Transverse colon (tissue), 4 donors: Measurements from ENCODE around the gene C2CD3. TPM values are rescaled to one million over a fixed set of nuclear protein-coding genes. Genes with fewer than 3 reads are reported as not detected.
"Not testable (repeated sequence)": the region's sequence is repeated elsewhere in the genome, so short reads cannot be mapped to it uniquely, and the experiment has no call there.

Source experiments
- DNase-seq: peaks from one replicate; pipeline ENCODE4 v3.0.0-alpha.2; 2019
- H3K27ac ChIP-seq, 4 donors: fragments of 200-600 bp; sonication (generic); 2 replicates each; pipeline ENCODE4 v1.5.1; 2016 to 2018; ENCODE audit warnings: inconsistent platforms in 4 of 4
- H3K27me3 ChIP-seq: fragments of 200-600 bp; sonication (generic); 2 replicates; pipeline ENCODE4 v1.5.1; 2017; ENCODE audit warnings: inconsistent platforms
- H3K36me3 ChIP-seq, 4 donors: fragments of 200-600 bp; sonication (generic); 2 replicates each; pipeline ENCODE4 v1.5.1; 2017 to 2019; ENCODE audit warnings: inconsistent platforms in 4 of 4
- H3K4me1 ChIP-seq, 4 donors: fragments of 200-600 bp; sonication (generic); 2 replicates each; pipeline ENCODE4 v1.5.1; 2017 to 2020; ENCODE audit warnings: inconsistent platforms in 4 of 4
- H3K4me3 ChIP-seq, 4 donors: fragments of 200-600 bp; sonication (generic); 1 replicate in 1 of 4; 2 replicates in 3 of 4; pipeline versions ENCODE4 v1.5.1 to v1.6.1; 2017 to 2019; ENCODE audit warnings: inconsistent platforms in 4 of 4
- H3K9me3 ChIP-seq, 2 donors: fragments of 200-600 bp; sonication (generic); 2 replicates each; pipeline ENCODE4 v1.5.1; 2017 to 2019; ENCODE audit warnings: inconsistent platforms in 2 of 2
- EP300 ChIP-seq: sonication (generic); formaldehyde crosslinking; IDR thresholded peaks from one replicate; pipeline ENCODE4 v1.6.1; 2017; ENCODE audit warnings: antibody characterized with exemption, low read depth
- POLR2A ChIP-seq: fragments of 450-650 bp; IDR thresholded peaks from one replicate; pipeline ENCODE4 v1.6.1; 2016; ENCODE audit warnings: antibody characterized with exemption, mild to moderate bottlenecking, moderate library complexity
- POLR2AphosphoS5 ChIP-seq, 3 donors: sonication (generic); formaldehyde crosslinking; IDR thresholded peaks; one replicate each; pipeline ENCODE4 v1.6.1; 2016; ENCODE audit warnings: antibody characterized with exemption in 3 of 3
- WGBS, 2 donors: methylation state at CpG; one replicate each; pipeline ENCODE4 v1.1.5; 2018; ENCODE audit warnings: low coverage in 1 of 2; 5-methylcytosine and 5-hydroxymethylcytosine counted together
- in situ Hi-C, 4 donors: fragments of 200-750 bp; cut with MboI; loops; one replicate each; pipeline versions ENCODE4 v1.15.0 to v1.15.1; 2017; ENCODE audit warnings: low sequenced_read_pairs in 3 of 4, low pct_ligation_motif_present in 1 of 4, low pct_unique_long_range_greater_than_20kb in 1 of 4
- intact Hi-C: fragments of 100-400 bp; cut with DNase I; formaldehyde crosslinking; loops from one replicate; pipeline ENCODE4 v1.15.1; 2023; ENCODE audit warnings: low total_unique reads
- total RNA-seq, 4 donors: library from RNA; depleted of rRNA; stranded (reverse); fragments of >200 nt; gene quantifications; one replicate each; pipeline ENCODE4 v1.1.0, GENCODE V29; 2016
- TF ChIP-seq, protein P1 (sequence below), 5 experiments: fragments of 200-600 bp in 3 of 5; fragments of 450-650 bp in 2 of 5; sonication (generic) in 3 of 5; IDR thresholded peaks; 1 replicate in 2 of 5; 2 replicates in 3 of 5; pipeline ENCODE4 v1.5.1; 2016 to 2017; ENCODE audit warnings: antibody characterized with exemption in 5 of 5, inconsistent platforms in 3 of 5, mild to moderate bottlenecking in 2 of 5, moderate library complexity in 1 of 5

Gene C2CD3
- total RNA-seq, 4 donors from 2014 or later, result 22.2 to 52.5 (median 37.4) TPM

DNA sequence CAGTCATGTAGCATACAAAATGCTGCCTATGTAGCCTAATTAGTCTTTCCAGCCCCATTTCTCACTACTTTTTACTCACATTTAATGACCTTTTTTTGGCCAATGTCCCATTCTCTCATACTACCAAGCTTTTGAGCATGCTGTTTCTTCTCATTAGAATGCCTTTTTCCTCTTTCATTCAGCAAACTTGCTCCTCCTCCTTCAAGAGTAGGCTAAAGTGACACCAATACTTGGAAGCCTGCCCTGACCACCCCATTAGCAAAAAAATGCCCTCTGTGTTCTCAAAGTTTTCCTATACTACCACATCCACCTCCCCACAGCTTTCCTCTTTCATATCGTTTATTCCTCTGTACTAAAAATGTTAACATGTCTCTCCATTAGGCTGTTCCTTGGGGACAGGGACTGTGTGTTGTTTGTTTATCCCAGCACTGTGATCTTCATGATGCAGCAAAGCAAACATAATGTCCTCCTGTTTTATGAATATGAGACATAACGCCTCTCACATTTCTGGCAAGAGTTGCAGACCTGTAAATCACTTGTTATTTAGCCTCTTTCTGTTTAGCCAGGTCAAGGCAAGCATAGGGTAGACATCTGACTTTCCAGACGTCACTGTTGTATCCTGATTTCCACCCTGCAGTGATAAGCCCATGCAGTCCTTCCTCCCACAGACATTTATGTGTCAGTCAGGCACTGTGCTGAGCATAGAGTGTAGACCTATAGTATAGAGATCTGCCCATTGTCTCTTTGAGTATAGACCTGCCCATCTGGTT, 99.9 kb downstream of the C2CD3 start:
- no peak for DNase-seq
- WGBS, 2 donors, result 50 to 72% methylated on average over 2 to 3 of the region's 3 CpGs
- Histone ChIP-seq H3K4me1 (no peaks in the 10 kb centered on the region), H3K36me3 (peaks cover 0 to 30% (median 8%) of the 10 kb centered on the region in 4 donors), H3K4me3 (no peak overlapping the region), H3K9me3 (no peaks in the 10 kb centered on the region), H3K27me3 (no peaks in the 10 kb centered on the region), H3K27ac (no peak overlapping the region)
- intact Hi-C loops (no loop called here), in situ Hi-C loops (no loop called here)
- TF ChIP-seq POLR2AphosphoS5 (IDR thresholded peaks at IDR 0.05), result no peak
- no peak for TF ChIP-seq EP300
- no peak for TF ChIP-seq POLR2A
- TF ChIP-seq, protein P1, sequence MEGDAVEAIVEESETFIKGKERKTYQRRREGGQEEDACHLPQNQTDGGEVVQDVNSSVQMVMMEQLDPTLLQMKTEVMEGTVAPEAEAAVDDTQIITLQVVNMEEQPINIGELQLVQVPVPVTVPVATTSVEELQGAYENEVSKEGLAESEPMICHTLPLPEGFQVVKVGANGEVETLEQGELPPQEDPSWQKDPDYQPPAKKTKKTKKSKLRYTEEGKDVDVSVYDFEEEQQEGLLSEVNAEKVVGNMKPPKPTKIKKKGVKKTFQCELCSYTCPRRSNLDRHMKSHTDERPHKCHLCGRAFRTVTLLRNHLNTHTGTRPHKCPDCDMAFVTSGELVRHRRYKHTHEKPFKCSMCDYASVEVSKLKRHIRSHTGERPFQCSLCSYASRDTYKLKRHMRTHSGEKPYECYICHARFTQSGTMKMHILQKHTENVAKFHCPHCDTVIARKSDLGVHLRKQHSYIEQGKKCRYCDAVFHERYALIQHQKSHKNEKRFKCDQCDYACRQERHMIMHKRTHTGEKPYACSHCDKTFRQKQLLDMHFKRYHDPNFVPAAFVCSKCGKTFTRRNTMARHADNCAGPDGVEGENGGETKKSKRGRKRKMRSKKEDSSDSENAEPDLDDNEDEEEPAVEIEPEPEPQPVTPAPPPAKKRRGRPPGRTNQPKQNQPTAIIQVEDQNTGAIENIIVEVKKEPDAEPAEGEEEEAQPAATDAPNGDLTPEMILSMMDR (IDR thresholded peaks at IDR 0.05), result no peak

DNA sequence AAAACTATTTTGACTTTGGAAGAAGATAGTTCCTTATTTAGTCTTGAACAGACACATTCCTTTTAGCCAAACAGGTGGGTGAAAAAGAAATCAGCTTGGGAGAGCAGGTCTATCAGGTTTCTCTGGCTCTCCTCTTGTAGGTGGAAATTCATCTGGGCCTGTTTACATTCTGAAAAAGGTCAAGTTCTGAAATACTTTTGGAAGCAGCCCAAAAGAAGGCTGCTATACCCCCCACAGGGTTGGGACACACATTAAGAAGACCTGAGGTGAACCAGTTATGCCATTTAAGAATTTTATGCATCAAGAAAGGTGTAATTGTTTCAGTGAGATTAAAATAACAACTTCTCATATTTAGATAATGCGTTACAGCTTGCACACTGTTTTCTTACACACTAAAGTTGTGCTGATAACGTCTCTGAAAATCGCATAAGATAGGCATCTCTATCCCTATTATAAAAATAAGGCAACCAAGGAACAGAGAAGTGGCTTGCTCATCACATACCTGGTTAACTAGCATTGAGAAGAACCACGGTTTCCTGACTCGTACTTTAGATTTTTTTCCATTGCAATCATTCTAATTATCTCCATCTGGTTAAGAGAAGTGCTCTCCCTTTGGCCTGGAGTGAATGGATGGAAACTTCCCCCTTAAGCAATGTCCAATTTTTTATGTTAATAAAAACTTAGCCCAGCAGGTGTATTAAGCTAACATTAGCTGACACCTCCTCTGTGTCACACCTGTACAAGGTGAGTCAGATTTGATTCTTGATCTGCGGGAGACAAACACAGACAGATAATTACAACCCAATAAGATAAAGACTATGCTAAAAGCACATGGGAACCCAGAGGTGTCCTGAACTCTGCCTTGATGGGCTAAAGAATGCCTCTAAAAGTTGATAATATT, 101.4 kb downstream of the C2CD3 start:
- Histone ChIP-seq H3K4me1 (no peaks in the 10 kb centered on the region), H3K27ac (no peak overlapping the region), H3K4me3 (no peak overlapping the region), H3K36me3 (peaks cover 0 to 30% (median 8%) of the 10 kb centered on the region in 4 donors), H3K9me3 (no peaks in the 10 kb centered on the region), H3K27me3 (no peaks in the 10 kb centered on the region)
- intact Hi-C loops, result no loop called here
- no peak for TF ChIP-seq EP300
- TF ChIP-seq, protein P1 (IDR thresholded peaks at IDR 0.05), result no peak
- no peak for TF ChIP-seq POLR2A
- TF ChIP-seq POLR2AphosphoS5 (IDR thresholded peaks at IDR 0.05), result no peak
- DNase-seq, result no peak
- 66 to 70% methylated on average over 6 of the region's 6 CpGs for WGBS, 2 donors
- in situ Hi-C loops, result no loop called here

DNA sequence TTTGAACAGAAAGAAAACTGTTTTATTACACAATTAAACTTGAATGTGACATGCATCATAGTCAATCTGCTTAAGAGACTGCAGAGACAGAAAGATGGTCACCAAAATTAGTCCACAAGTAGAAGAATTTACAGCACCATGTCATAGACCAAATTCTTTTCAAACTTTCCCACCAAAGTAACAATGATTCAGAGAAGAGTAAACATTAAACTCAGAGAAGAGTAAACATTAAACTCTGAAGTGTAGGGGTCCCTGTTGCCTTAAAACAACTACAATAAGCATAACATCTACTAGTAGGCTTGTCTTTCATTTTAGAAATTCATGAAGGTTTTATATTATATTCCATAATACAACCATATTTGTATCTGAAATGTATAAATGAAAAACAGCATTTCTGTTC, 104.1 kb downstream of the C2CD3 start:
- H3K4me3 ChIP-seq, H3K27me3 ChIP-seq, in situ Hi-C loops, H3K9me3 ChIP-seq, intact Hi-C loops, H3K4me1 ChIP-seq, DNase-seq, H3K27ac ChIP-seq: not testable (repeated sequence)
- peaks cover 0 to 12% (median 0%) of the 10 kb centered on the region in 4 donors for H3K36me3 ChIP-seq

DNA sequence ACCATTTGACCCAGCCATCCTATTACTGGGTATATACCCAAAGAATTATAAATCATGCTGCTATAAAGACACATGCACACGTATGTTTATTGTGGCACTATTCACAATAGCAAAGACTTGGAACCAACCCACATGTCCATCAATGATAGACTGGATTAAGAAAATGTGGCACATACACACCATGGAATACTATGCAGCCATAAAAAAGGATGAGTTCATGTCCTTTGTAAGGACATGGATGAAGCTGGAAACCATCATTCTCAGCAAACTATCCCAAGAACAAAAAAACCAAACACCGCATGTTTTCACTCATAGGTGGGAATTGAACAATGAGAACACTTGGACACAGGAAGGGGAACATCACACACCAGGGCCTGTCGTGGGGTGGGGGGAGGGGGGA, 105.3 kb downstream of the C2CD3 start:
- H3K36me3 ChIP-seq, H3K4me3 ChIP-seq, H3K4me1 ChIP-seq, in situ Hi-C loops, H3K9me3 ChIP-seq, H3K27ac ChIP-seq, DNase-seq, intact Hi-C loops, H3K27me3 ChIP-seq: not testable (repeated sequence)
- WGBS, 2 donors, result 90 to 100% methylated on average over 2 to 3 of the region's 3 CpGs

DNA sequence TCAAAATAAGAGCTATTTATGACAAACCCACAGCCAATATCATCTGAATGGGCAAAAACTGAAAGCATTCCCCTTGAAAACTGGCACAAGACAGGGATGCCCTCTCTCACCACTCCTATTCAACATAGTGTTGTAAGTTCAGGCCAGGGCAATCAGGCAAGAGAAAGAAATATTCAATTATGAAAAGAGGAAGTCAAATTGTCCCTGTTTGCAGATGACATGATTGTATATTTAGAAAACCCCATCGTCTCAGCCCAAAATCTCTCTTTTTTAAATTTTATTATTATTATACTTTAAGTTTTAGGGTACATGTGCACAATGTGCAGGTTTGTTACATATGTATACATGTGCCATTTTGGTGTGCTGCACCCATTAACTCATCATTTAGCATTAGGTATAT, 107.2 kb downstream of the C2CD3 start:
- 66 to 83% methylated on average over 1 of the region's 1 CpG for WGBS, 2 donors

DNA sequence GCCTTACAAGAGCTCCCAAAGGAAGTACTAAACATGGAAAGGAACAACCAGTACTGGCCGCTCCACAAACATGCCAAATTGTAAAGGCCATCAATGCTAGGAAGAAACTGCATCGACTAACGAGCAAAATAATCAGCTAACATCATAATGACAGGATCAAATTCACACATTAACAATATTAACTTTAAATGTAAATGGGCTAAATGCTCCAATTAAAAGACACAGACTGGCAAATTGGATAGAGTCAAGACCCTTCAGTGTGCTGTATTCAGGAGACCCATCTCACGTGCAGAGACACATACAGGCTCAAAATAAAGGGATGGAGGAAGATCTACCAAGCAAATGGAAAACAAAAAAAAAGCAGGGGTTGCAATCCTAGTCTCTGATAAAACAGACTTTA, 109.2 kb downstream of the C2CD3 start:
- intact Hi-C loops, H3K4me1 ChIP-seq, H3K27ac ChIP-seq, H3K36me3 ChIP-seq, in situ Hi-C loops, H3K27me3 ChIP-seq, H3K9me3 ChIP-seq, DNase-seq, H3K4me3 ChIP-seq: not testable (repeated sequence)
- 87 to 99% methylated on average over 4 of the region's 4 CpGs for WGBS, 2 donors

More for the DNA sequence above, 107.2 kb downstream of the C2CD3 start:
- in situ Hi-C loops, H3K9me3 ChIP-seq, H3K27me3 ChIP-seq, H3K36me3 ChIP-seq, H3K27ac ChIP-seq, H3K4me1 ChIP-seq, H3K4me3 ChIP-seq, intact Hi-C loops, DNase-seq: not testable (repeated sequence)
